Measurements from ENCODE around the gene RIMOC1.

The RIMOC1 gene, protein sequence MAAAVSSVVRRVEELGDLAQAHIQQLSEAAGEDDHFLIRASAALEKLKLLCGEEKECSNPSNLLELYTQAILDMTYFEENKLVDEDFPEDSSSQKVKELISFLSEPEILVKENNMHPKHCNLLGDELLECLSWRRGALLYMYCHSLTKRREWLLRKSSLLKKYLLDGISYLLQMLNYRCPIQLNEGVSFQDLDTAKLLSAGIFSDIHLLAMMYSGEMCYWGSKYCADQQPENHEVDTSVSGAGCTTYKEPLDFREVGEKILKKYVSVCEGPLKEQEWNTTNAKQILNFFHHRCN
- 21.1 to 69.7 (median 40.3) reads per million in 18 experiments for total RNA-seq

GRCh38 chr5:41903892-41904799, at the start of gene RIMOC1:
Gene RIMOC1, plus strand, starts transcription at chr5:41904344. Its CDS starts 24 bp downstream, at chr5:41904368.
- DNase-seq: peak; percentile 99

DNA sequence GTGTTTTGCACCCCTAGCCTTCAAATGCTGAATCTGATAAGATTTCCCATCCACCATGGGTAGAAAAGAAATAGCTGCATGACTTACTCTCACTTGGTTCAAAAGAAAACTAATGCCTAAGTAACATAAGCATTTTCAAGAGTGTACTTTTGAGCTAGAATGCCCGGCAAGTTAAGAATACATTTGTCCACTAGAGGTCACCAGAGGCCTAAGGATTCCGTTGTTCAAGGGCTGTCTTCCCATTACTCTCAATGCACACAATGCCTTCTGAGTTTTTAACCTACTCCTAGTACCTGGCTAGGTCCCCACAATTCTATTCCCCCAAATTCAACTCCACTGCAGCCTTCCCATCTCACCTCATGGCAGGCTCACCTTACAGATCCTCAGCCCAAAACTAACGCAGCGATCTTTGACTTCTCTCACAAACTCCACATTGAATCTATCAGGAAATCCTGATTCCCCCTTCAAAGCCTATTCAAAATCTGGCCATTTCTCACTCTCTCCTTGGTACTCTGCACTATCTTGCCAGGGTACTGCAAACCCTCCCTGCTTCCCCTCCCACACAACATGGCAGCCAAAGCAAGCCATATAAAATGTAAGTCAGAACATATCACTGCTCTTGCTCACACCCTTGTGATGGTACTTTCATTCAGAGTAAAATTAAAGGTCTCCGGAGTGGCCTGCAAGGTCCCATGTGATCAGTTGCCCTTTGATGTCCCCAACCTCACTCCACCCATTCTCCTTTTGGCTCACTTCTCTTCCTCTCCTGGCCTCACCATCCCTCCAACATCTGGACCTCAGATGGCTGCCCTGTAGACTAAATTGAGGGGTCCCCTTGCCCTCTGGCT, 47.3 kb upstream of the RIMOC1 start:
- DNase-seq: peak; percentile 75 to 76

DNA sequence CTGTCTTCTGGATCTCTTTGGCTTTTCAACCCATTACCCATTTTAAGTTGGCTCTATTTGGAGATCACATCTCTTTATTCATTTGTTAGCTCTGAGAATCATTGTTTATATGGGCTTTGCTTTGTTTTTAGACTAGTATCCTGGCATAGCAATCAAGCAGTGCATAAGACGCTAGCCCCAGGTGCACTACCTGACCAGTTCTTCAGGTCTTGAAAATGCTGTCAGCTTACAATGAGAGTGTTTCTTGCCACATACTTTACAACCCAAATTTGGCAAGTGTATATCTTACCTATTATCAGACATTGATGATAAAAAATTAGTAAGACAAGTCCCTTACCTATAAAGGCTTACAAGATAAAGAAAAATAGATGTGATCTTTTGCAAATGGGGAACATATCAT, 46.2 kb upstream of the RIMOC1 start:
- DNase-seq: no peak

GRCh38 chr5:41858890-41859289, 45.3 kb upstream of the RIMOC1 start:
- no peak for DNase-seq

DNA sequence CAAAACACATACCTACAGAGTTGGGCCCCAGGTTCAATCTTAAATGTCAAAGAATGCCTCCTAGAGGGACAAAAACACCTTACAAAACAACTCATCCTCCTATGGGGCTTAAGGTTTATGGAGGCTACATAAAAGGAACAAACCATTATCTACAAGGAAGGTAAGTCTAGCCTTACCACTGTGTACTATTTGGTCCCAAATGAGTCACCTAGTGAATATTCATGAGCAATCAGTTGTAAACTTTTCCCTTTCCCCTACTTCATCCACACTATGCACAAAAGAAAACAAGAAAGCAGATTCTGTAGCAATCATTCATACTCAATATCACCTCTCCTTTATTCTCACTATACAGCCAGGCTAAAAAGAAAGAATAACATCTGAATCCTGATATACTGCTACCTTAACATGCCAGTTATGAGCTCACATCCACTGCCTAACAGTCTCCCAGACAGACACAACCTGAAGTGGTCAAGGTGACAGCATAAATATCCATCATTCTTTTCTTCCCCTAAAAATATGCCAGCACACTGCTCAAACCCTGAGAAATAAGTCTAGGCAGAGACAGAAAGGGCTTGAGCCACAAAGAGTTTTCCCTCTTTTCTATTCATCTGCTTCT, 40.2 kb upstream of the RIMOC1 start:
- no peak for DNase-seq

GRCh38 chr5:41869151-41869723, 34.9 kb upstream of the RIMOC1 start:
- DNase-seq: no peak

DNA sequence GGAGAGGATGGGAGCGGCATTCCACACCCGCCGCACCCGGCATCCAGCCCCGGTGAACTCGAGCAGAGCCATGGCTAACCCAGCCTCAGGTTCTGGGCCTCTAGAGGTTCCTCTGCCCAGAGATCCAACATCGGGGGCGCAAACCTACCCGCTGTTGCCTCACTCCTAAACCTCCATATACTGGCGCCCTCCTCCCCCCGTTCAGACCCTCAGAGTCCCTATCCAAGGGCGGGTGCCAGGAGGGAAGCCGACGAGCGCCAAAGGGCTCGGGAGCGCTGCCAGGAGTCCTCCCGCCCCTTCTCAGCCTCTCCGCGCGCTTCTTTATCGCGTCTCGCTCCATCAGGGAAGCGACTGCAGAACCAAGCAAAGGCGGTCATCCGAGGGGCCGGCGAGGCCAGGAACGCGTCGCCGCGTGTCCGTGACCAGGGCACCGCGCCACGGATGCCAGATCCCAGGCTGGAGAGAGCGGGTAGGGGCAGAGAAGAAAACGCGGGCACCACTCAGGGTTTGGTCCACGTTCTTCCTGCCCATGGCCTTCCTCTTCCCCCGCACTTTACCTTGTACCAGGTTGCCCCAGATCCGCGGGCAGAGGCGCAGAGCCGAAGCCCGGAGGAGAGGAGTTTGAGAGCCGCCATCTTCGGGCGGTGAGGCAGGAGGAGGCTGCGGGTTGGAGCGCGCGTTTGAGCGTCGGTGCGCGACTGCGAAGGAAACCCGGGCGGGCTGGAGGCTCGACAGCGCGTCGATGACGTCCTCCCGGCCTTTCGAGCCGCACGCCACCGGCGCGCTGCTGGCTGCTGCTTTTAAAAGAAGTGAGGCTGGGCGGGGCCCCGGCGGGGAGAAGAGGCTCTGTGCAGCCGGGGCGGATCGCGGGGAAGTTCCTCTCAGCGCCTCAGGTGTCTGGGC, 34.2 kb upstream of the RIMOC1 start, which contains the start of gene OXCT1:
OXCT1 (minus strand) TSS at position 702 of the 903 bp plus-strand sequence; CDS start at position 635, 67 bp downstream.
- peak; percentile 81 to 84 for DNase-seq

DNA sequence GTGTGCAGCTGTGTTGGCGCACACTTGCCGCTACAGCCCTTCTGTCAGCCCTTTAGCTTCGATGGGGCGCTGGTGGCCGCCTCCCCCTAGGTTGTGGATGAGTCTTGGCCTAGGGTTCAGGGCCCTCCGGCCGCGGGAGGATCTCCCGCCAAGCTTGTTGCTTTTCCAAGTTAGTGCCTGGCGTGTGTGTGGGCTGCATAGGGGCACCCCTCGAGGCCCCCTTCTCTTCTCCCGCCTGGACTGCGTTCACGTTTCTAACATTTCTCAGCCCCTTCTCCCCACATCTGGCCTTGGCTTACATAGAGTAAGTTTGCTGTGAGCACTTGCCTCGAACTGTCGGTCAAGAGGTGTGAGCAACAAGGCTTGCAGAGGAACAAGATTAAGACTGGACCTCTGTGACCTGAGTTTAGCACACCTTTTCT, 33.5 kb upstream of the RIMOC1 start:
- no peak for DNase-seq

- no peak for DNase-seq
Measured at GRCh38 chr5:41871852-41872251, 32.3 kb upstream of the RIMOC1 start.

DNA sequence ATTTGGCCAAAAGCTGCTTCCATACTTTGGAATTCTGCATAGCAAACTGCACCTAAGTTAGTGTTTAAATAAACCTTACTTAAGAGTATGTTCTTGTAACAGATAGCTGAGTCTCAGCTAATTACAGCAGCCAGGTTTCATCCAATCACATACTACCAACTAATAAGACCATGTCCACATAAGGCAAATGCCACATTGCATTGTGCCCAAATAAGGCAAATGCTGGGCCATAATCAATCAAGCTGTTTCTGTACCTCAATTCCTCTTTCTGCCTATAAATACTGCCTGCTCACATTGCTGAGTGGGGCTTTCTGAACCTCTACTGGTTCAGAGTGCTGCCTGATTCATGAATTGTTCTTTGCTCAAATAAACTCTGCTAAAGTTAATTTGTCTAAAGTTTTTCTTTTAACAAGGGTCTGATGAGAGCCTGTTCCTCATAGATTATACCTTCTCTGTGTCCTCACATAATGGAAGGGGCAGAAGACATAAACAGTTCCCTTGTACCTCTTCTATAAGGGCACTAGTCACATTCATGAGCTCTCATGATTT, 29.6 kb upstream of the RIMOC1 start:
- no peak for DNase-seq

DNA sequence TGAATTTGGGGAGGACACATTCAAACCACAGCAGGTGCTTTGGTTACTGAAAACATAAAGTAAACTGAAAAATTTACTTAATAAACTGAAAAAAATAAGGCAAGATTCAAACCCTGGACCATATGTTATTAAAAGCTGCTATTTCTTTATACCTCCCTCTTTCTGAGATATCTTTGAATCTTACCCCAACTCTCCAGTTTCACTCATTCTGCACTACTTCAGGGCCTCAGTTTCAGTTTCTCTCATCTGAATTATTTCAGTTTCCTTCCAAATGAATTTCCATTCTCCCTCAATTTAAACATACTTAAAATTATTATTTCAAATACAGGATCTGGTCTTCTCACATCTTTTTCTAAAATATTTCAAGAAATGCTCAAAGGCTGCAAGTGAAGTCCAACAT, 29.0 kb upstream of the RIMOC1 start:
- no peak for DNase-seq

- DNase-seq: no peak
Measured at GRCh38 chr5:41876678-41877077, 27.5 kb upstream of the RIMOC1 start.

- DNase-seq: no peak
Measured at GRCh38 chr5:41877408-41877807, 26.7 kb upstream of the RIMOC1 start.

- DNase-seq: no peak
Measured at GRCh38 chr5:41878173-41878572, 26.0 kb upstream of the RIMOC1 start.

- DNase-seq: no peak
Measured at GRCh38 chr5:41878643-41879478, 25.3 kb upstream of the RIMOC1 start.

GRCh38 chr5:41882765-41883164, 21.4 kb upstream of the RIMOC1 start:
- DNase-seq: no peak

DNA sequence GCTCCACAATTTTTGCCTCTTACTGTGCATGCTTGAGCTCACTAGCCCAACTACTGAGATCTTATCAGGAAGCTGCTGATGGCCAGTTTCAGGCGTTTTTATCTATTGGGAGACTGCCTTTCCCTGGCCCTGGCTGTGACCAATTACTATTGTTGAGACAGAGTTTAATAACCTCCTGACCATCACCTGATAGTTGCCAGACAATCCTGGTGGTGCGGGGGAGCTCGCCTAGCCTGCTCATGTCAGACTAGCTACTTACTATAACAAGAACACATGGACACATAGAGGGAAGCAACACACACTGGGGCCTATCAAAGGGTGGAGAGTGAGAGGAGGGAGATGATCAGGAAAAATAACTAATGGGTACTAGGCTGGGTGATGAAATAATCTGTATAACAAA, 20.9 kb upstream of the RIMOC1 start:
- no peak for DNase-seq

- no peak for DNase-seq
Measured at GRCh38 chr5:41883936-41884335, 20.2 kb upstream of the RIMOC1 start.

DNA sequence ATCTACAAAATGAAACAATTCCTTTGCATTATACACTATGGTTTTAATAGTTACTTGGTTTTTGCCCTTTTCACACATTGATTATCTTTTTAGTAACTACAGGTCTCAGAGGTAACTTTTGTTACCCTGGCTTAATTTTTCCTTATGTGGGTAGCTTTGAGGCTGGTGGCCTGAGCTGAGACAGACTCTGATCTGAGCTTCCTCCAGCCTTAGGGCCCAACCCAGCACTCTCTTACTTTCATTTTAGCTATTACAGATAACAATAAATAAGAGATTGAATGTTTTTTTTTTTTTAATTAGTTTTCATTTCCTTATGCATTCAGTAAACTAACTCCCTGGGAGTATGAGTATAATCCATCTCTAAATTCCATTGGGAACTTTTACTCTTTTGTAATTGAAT, 18.9 kb upstream of the RIMOC1 start:
- DNase-seq: no peak

Data from inflammatory macrophage (primary cell).